HG02798 (cell line): ENCODE measurements around the gene EIF2B5.

Experiments
- ATAC-seq: cut with Tn5 transposase; IDR thresholded peaks from one replicate; pipeline ENCODE4 v1.9.1; 2021; ENCODE audit warnings: mild to moderate bottlenecking; ENCODE audit not compliant: unreplicated experiment, poor library complexity

The EIF2B5 gene

DNA sequence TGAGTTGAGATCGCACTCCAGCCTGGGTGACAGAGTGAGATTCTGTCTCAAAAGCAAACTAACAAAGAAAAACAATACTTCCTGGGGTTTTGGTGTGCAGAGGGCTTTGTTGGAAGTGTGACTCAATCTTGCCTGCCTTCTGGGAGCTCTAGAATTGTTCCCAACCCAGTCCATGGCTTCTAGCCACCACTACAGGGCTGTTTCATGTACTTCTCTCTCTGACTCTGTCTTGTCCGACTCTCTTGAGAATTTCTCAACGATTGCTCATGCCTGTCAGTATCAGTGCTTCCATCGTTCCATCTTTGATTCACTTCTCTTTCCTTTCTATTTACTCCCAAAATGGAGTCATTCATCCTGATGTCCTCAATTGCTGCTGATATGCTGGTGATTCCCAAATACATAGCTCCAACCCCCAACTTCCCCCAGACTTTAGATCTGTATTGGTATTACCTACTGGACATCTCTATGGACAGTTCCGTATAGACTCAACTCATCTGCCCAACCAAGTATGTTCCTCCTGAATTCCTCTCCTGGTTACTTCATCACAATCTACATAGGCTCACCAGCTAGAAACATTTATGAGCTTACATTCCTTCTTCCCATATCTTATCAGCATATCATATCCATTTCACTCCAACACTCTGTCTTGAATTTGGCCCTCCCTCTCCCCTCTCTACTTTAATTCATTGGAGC is 37.7 kb downstream of the EIF2B5 start:
- no peak for ATAC-seq

GRCh38 chr3:184173374-184173722 is 38.2 kb downstream of the EIF2B5 start:
- no peak for ATAC-seq

- ATAC-seq = no peak
Observed at GRCh38 chr3:184174284-184174645, 39.1 kb downstream of the EIF2B5 start.

DNA sequence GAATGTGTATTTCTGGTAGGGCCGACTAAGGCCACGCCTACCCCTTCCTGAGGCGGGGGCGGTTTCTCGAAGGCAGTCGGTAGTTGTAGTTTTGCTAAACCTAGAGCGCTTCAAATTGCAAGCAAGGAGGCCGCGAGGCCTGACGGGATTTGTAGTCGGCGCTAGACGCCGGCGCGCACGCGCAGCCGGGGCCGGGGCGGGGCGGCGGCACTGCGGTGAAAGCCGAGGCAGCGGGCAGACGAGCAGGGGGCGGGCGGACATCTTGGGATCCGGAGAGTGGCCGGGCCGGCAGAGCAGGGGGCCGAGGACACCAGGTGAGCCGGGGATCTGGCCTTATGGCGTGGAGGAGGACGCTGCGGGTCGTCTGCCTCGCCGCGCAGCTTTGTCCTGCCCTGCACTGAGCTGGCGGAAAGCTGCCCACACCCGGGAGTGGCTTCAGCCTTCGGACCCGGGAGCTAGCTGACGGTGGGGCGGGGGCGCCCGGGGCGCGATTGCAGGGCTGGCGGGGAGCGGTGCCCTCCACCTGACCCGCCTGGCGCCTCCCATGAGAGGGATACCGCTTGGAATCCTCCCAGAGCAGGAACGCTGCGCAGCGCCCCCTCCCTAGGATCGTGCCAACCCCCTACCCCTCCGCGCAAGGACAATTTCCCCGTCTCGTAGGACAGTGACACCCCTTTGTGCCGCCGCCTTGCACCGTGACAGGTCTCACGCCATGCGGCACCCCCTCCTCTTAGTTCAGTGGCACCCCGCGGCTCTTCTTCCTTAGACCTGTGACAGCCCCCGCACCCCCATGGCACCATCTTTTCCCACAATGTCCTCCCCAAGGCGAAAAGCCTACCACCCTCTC is 39.7 kb downstream of the EIF2B5 start, which contains the start of gene AP2M1:
TSS of gene AP2M1 (plus strand) at position 210 of the 847 bp plus-strand sequence. CDS start 2,139 bp downstream, outside the sequence.
- peak; percentile 96 for ATAC-seq

DNA sequence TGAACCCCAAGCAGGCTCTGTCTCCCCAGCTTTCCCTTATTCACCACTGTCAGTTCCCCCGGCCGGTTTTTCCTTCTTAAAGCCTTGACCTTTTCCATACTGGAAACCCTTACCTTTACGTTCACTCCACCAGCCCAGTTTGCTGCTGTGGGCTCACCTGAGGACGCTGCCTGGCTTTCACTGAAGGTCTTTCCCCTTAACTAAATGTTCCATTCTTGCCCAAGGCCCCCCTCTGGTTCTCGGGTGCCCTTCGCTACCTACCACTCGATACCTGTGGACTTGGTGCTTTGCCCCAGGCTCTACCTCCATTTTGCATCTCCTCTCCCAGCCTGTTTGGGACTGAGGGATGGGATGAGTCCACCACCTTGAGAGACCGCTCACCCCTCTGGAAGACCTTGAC is 40.3 kb downstream of the EIF2B5 start:
- no peak for ATAC-seq

DNA sequence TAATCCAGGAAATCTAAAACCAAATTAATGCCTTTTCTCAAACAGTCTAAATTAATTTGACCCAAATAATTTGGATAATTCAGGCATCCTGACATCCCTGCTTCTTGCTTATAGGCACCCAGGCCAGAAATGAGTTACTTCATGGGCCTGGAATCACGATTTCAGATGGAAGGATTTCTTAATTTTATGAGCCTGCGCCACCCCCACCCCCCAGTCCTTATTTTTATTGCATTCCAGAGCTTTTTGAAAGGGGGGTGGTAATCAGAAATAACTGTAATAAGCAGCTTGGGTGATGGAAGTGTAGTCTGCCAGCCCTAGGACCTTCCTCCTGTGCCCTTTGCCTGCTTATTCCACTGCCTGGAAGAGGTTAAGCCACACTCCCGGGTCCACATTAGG is 40.8 kb downstream of the EIF2B5 start:
- ATAC-seq = no peak

GRCh38 chr3:184176377-184177330 is 41.5 kb downstream of the EIF2B5 start:
- ATAC-seq = no peak

- ATAC-seq = no peak
Observed at GRCh38 chr3:184177331-184177731, 42.2 kb downstream of the EIF2B5 start.

DNA sequence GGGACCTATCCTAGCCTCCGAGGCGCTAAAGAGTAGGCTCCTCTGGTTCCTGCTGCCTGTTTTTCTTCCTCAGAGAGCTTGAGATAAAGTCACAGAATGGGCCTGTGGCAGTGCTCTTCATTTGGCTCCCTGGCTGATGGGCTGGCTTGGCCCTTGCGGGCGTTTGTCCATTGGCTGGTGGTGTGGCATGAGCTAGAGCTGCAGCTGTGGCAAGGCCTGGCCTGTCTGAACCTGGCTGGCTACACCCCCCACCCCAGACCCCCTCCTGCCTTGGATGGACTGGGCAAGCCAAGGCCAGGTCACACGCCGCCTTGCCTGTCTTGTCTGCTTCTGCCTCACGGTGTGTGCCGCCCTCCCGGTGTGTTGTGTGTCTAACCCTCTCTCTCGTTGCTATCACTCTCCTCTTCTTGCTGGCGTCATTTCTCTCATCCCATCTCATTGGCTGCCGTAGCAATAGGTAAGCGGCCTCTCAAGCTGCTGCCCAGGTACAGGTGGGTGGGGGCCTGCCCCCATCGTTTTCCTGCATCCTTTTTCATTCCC is 42.7 kb downstream of the EIF2B5 start:
- no peak for ATAC-seq

- no peak for ATAC-seq
Observed at GRCh38 chr3:184178521-184179138, 43.5 kb downstream of the EIF2B5 start.

DNA sequence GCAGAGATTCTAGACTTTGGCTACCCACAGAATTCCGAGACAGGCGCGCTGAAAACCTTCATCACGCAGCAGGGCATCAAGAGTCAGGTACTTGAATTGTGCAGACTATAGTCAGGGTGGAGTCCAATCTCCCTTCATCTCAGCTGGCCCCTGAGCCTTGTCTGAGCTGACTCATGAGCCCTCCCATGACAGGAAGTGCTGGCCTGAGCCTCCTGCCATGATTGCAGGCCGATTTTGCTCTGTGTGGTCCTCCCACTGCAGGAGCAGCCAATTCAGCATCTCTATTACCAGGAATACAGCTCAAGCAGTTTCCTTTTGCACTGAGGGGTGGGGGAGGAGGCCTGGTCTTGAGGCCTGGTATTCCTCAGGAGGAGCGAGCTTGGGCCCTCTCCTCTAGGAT is 45.0 kb downstream of the EIF2B5 start:
- no peak for ATAC-seq

DNA sequence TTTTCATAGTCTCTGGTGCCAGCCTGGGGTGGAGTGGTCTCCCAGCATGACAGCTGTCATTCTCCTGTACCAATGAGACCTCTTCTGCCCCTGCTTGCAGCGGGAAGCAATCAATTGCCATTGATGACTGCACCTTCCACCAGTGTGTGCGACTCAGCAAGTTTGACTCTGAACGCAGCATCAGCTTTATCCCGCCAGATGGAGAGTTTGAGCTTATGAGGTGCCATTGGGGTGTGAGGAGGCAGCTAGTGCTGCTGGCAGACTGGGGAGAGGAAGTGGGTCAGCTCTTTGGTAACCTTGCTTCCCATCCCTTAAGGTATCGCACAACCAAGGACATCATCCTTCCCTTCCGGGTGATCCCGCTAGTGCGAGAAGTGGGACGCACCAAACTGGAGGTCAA is 46.4 kb downstream of the EIF2B5 start:
- ATAC-seq = no peak

- no peak for ATAC-seq
Observed at GRCh38 chr3:184183679-184184078, 48.5 kb downstream of the EIF2B5 start.

DNA sequence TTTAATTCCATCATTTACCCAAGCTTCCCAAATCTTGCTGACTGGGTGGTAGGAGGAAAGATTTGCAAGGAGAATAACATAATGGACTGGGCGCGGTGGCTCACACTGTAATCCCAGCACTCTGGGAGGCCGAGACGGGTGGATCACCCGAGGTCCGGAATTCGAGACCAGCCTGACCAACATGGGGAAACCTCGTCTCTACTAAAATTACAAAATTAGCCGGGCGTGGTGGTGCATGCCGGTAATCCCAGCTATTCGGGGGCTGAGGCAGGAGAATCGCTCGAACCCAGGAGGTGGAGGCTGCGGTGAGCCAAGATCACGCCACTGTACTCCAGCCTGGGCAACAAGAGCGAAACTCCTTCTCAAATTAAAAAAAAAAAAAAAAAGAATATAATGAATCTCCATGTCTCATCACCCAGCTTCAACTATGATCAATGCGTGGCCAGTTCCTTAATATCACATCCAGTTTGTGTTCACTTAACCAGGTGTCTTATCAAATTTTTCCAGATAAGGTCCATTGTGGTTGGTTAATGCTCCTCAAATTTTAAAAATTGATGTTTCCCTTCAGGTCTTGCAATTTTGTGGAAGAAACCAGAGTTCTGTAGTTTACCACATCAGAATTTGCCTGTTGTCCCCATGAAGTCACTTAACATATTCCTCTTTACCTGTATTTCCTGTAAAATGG is 49.5 kb downstream of the EIF2B5 start:
- no peak for ATAC-seq

GRCh38 chr3:184185461-184186183 is 50.5 kb downstream of the EIF2B5 start:
- ATAC-seq = peak; percentile 97

DNA sequence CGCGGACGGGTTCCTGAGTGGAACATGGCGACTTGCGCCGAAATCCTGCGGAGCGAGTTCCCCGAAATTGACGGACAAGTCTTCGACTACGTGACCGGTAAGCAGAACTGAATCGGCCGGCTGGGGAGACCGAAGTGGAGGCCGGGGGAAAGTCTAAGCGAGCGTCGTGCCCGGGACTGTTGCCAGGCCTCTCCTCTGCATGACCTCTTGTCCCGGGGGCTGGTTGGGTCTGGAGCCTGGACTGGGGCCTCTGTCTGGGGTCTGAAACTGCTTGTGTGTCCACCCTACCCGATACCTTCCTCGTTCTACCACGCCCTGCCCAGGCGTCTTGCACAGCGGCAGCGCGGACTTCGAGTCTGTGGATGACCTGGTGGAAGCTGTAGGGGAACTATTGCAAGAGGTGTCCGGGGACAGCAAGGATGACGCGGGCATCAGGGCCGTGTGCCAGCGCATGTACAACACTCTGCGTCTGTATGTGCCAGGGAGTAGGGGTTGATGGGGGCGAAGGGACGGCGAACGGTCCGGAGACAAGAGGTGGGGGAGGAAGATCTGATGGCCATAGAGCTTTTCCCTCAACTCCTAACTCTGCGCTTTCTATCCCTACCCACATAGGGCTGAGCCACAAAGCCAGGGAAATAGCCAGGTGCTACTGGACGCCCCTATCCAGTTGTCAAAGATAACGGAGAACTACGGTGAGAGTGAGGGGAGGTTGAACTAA is 51.2 kb downstream of the EIF2B5 start, which contains the start of gene ABCF3:
TSS of gene ABCF3 (plus strand) at position 16 of the 718 bp plus-strand sequence. CDS start at position 25, 9 bp downstream.
- ATAC-seq = peak; percentile 24

GRCh38 chr3:184186902-184187207 is 51.7 kb downstream of the EIF2B5 start:
- no peak for ATAC-seq

DNA sequence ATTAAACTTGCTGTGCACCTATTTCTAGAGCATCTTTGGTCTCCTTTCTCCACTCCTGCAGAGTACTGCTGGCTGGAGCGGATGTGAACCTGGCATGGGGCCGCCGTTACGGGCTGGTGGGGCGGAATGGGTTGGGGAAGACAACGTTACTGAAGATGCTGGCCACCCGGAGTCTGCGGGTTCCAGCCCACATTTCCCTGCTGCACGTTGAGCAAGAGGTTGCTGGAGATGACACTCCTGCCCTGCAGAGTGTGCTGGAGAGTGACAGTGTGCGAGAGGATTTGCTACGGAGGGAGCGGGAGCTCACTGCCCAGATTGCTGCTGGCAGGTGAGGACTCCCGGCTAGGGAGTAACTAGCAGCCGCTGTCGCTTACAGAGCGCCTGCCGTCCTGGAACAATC is 52.9 kb downstream of the EIF2B5 start:
- ATAC-seq = no peak
